ENCODE data around the gene DCP2.

- TF ChIP-seq CTCF (IDR thresholded peaks at IDR 0.05; ENCODE audit: low read length) (no peak), EZH2 (IDR thresholded peaks at IDR 0.05; ENCODE audit: borderline replicate concordance, low read length) (no peak)
Observed at GRCh38 chr5:112934366-112934663, 42.3 kb upstream of the DCP2 start.

Measured in OCI-LY1 (cell line).